Stimulated activated CD4-positive, alpha-beta T cell treated with anti-CD3 and anti-CD28 coated beads, Interleukin-1b, Interleukin-23, amount 100 ng/mL, for 1 hour (primary cell): Measurements from ENCODE around the gene SPACA7.

Experiments used
- DNase-seq, 2 donors: peaks; one replicate each; pipeline ENCODE4 v3.0.0-alpha.2; 2020; ENCODE audit warnings: low read depth in 2 of 2

Gene SPACA7, protein sequence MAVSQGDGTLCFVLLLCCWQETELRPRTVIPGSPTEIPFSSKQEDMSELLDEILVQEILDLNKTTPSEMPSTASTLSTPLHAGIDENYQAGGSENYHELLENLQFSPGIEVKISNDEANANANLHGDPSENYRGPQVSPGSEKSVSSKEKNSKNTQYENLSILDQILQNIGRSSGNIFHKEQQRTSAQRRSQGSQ

GRCh38 chr13:112376050-112376681 is at the start of gene SPACA7:
TSS of gene SPACA7 (plus strand) at chr13:112376355. CDS start at chr13:112376386, 31 bp downstream.
- DNase-seq = no peak

- DNase-seq = no peak
Measured at GRCh38 chr13:112326821-112327370, 49.3 kb upstream of the SPACA7 start.

GRCh38 chr13:112328936-112329335 is 47.2 kb upstream of the SPACA7 start:
- DNase-seq = no peak

GRCh38 chr13:112329376-112329775 is 46.8 kb upstream of the SPACA7 start:
- no peak for DNase-seq

DNA sequence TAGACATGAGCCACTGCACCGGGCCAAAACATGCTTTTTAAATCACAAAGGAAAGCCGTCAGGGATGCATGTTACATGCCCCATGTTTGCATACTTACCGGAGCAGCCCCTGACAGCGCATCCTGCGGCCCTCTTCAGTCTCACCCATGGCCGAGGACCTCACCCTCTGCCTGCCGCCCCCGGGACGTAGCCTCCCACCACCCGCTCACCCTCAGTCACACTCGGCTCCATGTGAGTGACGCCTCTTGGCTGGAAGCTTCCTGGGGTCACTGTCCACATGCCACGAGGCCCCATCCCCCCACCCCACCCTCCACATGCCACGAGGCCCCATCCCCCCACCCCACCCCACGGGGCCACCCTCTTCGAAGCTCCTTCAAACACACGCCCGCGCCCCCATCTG is 46.1 kb upstream of the SPACA7 start:
- no peak for DNase-seq

- no peak for DNase-seq
Measured at GRCh38 chr13:112330479-112331381, 45.4 kb upstream of the SPACA7 start.

GRCh38 chr13:112331675-112332074 is 44.5 kb upstream of the SPACA7 start:
- DNase-seq = no peak

DNA sequence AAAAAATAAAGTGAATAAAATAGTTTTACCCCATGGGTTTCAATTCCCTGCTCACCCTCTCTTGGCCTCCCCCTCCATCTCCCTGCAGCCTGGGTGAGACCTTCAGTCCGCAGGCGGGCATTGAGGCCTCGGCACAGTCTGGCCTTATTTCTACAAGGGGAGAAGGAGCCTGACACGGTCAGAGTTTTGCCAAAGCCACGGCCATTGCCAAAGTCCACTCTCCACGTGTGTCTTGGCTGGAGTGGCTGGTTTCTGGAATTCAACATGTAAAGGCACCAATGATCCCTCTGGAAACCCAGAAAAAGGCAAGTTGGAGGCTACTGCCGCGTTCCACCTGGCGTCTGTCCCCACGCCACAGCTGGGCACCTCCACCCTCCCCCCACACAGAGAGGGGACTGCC is 43.4 kb upstream of the SPACA7 start:
- DNase-seq = no peak

- no peak for DNase-seq
Measured at GRCh38 chr13:112333756-112334543, 42.2 kb upstream of the SPACA7 start.

- DNase-seq = no peak
Measured at GRCh38 chr13:112335135-112335534, 41.0 kb upstream of the SPACA7 start.

GRCh38 chr13:112341446-112341845 is 34.7 kb upstream of the SPACA7 start:
- DNase-seq = no peak

DNA sequence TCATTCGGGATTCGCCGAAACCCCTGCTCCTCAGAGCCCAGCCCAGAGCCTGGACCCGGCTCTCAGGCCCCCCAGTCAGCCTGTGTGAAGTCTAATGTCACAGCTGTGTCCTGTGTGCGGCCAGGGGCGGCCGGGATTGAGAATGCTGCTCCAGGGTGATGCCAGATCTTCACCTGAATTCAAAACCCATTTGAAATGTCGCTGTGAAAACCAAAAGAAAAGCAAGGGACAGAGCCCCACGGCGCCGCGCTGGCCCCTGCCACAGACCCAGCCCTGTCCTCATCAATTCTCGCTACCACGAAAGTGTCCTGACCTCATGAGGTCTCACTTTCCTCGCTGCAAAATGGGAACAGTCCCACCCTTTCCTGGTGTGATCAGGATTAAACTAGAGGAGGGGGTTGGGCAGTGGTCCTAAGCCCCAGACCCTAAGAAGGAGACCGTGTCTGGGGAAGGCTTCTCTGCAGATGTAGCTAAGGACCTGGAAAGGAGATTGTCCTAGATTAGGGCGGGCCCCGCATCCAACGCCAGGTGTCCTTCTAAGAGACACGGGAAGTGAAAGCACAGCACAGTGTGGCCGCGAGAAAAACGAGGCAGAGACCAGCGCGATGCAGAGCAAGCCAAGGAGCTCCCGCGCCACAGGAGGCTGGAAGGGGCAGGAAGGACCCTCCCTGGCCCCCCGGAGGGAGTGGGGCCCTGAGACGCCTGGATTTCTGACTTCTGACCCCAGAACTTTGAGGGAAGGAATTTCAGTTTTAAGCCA is 34.0 kb upstream of the SPACA7 start:
- DNase-seq = no peak

DNA sequence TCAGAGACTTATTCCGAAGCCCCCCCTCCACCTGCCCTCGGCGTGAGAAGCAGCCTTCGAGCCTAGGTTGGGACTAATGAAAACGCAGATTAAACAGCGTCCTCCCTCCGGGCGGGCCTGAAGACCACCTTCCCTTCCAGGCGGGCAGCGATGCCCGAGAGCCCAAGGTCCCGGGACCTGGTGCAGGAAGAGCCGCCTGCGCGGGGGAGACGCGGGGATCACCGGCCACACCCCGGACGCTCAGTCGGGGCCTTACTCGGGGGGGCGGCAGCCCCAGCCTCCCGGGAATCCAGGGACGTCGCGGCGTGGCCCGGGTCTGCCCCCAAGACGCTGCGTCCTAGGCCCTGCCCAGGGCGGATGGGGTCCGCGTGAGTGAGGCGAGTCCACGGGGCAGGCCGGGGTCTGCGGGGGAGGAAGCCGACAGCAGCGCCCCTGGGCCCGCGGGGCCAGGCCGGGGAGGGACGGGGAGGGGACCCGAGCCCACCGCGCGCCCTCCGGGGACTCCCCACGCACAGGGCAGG is 33.3 kb upstream of the SPACA7 start:
- DNase-seq = no peak

DNA sequence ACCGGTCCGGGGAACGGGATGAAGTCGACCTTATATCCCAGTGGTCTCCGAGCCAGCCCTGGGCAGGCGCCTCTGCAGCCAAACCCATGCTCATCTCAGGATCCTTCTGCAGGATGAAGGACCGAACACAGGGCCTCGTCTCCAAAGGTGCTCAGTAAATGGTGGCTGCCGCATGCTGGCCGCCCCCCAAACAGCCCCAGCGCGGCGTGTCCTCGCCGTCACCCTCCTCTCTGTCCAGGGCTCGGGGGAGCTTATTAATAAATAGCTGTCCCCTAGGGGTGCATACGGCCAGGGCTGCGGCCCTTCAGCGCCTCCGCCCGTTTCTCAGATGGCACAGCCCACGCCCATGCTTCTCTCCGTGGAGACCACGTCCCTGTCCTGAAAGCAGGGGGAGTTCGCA is 32.6 kb upstream of the SPACA7 start:
- DNase-seq = no peak

- no peak for DNase-seq
Measured at GRCh38 chr13:112345826-112346172, 30.4 kb upstream of the SPACA7 start.

DNA sequence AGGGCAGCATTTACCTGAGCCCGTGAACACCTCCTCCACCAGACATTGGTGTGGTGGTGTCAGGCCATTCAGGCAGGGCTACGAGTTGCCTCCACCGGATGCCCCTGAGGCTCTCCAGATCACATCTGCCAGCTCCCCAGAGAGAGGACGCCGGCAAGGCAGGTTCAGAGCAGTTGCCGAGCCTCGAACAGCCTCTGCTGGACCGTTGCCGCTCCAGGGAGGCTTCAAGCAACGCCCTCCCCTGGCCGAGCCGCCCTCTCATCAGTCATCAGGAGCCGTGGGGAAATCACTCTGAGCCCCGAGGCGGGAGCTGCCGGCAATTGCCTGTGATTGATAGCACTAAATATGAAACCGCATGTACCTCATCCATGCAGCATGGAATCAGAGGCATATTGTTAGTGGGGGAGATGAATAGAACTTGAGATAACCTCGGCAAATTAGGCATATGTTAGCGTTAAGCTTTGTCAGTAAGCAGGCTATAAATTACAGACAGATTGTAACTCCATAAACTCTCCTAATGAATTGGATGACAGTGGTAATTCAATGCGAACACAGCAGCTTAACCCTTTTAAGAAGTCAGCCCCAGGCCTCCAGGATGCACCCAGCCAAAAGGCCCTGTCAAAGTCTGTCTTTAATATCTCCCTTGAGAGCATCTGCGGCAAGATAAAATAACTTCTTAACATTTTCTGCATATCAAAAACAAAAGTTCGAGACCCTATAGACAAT is 29.8 kb upstream of the SPACA7 start:
- no peak for DNase-seq

DNA sequence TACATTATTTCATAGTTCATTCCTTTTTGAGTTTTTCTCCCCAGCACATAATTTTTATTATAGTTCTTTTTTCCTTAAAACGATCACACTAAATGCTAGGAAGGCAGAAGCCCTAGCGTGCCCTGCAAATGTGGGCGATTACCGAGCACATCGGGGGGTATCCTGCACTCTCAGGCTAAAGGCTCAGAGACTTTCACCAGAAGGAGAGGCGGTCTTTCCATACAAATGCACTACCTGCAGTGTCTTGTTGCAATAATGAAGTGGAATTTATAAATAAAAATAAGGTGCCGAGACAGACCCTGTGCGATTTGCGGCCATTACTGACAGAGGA is 29.3 kb upstream of the SPACA7 start:
- no peak for DNase-seq

DNA sequence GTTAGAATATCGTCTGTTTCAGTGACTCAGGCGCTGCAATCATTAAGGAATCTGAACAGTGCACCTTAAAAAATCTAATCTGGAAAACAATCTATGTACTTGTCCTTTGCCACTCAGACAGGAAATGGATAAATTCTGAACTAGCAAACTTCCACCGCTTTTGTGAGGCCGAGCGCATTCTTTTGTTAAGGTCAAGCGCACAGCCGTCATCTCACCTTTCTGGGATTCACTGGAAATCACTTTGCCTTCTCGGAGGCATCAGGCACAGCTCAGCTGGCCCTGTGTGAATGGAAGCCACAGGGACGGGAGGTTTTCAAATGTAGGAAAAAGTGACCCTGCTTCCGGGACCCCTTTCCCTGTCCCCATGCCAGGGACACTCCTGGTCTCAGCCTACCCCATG is 28.2 kb upstream of the SPACA7 start:
- no peak for DNase-seq

DNA sequence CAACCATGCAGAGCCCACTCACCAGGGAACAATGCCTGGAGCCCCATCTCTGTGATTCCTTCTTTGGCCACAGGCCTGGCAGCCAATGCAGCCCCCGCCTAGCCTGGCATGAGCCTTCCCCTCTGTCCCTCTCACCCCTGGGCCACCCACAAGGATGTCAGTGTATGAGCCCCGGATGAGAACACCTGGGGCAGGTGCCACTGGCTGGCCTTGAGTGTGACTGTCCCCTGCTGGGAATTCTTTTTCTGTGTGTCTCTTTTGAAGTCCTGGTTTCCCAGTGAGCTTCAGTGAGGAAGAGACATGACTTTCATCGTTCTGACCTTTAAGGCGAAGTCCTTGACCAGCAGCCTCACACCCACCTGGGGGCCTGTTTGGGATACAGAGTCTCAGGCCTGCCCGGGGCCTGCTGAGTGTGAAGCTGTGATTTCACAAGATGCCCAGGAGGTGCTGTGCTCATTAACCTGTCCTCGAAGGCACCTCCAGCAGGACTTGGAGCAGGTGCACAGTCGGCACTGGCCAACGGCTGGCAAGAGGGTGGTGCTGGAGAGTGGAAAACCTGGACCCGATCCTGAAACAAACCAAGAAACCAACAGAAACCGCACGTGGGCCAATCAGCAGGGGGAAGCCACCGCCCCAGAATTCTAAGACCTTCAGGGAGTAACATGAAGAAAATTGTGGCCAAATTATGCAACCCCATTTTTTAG is 27.4 kb upstream of the SPACA7 start:
- no peak for DNase-seq

GRCh38 chr13:112349681-112350080 is 26.5 kb upstream of the SPACA7 start:
- no peak for DNase-seq
